GM21576 (cell line): ENCODE data around the gene COX7A1.
"Not testable (repeated sequence)": the region's sequence is repeated elsewhere in the genome, so short reads cannot be mapped to it uniquely, and the experiment has no call there.

ENCODE experiments used
- ATAC-seq: cut with Tn5 transposase; IDR thresholded peaks from one replicate; pipeline ENCODE4 v1.9.1; 2021; ENCODE audit warnings: mild to moderate bottlenecking, moderate library complexity; ENCODE audit not compliant: unreplicated experiment

Gene COX7A1

GRCh38 chr19:36152352-36153091 is at the start of gene COX7A1:
Gene COX7A1 (minus strand): TSS chr19:36152447. CDS start chr19:36152407, 40 bp downstream.
- no peak for ATAC-seq

DNA sequence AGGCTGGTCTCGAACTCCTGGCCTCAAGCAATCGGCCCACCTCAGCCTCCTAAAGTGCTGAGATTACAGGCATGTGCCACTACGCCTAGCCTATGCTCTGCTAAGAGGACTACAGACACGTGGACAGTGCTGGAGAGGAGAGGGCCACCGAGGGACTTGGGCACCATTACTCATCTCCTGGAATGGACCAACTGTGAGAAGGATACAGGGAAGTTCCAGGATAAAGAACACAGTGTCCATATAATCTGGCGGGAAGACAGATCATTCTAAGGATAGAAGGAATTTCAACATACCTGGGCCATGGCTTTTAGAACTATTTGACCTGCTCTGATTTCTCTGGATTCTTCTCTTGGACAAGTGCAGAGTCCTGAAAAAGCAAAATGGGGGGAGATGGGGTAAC is 49.4 kb upstream of the COX7A1 start:
- ATAC-seq, result no peak

DNA sequence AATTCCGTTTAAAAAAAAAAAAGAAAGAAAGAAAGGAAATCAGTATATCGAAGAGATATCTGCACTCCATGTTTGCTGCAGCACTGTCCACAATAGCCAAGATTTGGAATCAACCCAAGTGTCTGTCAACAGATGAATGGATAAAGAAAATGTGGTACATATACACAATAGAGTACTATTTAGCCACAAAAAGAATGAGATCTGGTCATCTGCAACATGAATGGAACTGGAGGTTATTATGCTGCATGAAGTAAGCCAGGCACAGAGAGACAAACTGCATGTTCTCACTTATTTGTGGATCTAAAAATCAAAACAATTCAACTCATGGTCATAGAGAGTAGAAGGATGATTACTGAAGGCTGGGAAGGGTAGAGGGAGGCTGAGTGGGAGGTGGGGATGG is 45.9 kb upstream of the COX7A1 start:
- ATAC-seq, result no peak

DNA sequence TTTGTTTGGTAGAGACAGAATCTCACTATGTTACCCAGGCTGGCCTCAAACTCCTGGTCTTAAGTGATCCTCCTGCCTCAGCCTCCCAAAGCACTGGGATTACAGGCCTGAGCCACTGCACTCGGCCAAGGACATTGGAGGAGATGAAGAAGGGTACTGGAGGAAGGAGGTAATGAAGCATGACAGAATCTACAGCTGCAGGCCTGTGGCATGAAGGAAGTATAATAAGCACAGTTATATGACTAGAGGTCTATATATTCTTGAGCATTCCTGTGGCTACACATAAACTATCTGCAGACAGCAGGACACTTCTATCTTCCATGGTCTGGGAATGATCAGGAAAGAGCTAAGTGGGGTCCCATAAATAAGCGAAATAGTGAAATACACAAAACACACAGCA is 44.0 kb upstream of the COX7A1 start:
- no peak for ATAC-seq

DNA sequence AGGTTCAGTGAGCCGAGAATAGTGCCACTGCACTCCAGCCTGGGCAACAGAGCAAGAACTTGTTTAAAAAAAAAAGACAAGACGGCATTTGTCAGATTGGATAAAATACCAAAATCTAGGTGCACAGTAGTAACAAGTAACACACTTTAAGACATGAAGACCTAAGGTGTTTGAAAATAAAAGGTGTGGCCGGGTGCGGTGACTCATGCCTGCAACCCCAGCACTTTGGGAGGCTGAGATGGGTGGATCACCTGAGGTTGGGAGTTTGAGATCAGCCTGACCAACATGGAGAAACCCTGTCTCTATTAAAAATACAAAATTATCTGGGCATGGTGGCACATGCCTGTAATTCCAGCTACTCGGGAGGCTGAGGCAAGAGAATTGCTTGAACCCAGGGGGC is 34.5 kb upstream of the COX7A1 start:
- ATAC-seq, result not testable (repeated sequence)

DNA sequence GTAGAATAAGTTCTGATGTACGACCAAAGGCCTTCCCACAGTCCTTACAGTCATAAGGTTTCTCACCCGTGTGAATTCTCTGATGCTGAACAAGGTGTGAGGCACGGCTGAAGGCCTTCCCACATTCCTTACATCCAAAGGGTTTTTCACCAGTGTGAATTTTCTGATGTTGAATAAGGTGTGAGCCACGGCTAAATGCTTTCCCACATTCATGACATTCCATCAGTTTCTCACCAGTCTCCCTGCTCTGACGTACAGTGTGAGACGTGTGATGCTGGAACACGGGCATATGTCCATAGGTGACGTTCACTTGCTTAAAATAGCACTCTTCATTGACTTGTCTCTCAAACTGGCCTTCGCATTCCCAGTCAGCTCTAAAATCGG is 31.0 kb upstream of the COX7A1 start:
- ATAC-seq, result no peak

DNA sequence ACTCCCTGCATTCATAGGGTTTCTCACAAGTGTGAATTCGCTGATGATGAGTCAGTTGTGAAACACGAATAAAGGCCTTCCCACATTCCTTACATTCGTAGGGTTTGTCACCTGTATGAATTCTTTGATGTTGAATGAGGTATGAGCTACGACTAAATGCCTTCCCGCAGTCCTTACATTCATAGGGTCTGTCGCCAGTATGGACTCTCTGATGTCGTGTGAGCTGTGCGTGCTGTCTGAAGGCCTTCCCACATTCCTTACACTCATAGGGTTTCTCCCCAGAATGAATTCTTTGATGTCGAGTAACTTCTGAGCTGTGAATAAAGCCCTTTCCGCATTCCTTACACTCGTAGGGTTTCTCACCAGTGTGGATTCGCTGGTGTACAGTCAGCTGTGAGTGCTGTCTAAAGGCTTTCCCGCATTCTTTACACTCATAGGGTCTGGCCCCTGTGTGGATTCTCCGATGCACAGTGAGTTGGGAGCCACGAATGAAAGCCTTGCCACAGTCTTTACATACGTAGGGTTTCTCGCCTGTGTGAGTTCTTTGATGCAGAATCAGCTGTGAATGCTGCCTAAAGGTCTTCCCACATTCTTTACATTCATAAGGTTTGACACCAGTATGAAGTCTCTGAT is 30.5 kb upstream of the COX7A1 start:
- ATAC-seq, result no peak

- ATAC-seq, result not testable (repeated sequence)
These were observed 26.8 kb upstream of the COX7A1 start for GRCh38 chr19:36179077-36179476.

DNA sequence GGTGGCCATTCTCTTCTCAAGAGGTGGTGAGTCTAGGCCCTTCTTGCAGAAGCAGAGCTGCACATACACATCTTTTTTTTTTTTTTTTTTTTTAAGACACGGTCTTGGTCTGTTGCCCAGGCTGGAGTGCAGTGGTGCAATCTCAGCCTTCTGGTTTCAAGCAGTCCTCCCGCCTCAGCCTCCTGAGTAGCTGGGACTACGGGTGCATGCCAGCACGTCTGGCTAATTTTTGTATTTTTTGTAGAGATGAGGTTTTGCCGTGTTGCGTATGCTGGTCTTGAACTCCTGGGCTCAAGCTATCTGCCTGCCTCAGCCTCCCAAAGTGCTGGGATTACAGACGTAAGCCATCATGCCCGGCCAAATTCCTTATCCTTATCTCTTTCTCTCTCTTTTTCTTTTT is 21.6 kb upstream of the COX7A1 start:
- ATAC-seq, result not testable (repeated sequence)

DNA sequence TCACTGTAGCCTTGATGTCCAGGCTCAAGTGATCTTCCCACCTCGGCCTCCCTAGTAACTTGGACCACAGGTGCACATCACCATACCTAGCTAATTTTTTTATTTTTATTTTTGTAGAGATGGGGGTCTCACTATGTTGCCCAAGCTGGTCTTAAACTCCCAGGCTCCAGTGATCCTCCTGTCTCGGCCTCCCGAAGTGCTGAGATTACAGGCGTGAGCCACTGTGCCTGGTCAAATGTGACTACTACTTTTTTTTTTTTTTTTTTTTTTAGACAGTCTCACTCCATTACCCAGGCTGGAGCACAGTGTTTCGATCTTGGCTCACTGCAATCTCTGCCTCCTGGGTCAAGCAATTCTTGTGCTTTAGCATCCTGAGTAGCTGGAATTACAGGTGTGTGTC is 20.6 kb upstream of the COX7A1 start:
- ATAC-seq, result no peak

DNA sequence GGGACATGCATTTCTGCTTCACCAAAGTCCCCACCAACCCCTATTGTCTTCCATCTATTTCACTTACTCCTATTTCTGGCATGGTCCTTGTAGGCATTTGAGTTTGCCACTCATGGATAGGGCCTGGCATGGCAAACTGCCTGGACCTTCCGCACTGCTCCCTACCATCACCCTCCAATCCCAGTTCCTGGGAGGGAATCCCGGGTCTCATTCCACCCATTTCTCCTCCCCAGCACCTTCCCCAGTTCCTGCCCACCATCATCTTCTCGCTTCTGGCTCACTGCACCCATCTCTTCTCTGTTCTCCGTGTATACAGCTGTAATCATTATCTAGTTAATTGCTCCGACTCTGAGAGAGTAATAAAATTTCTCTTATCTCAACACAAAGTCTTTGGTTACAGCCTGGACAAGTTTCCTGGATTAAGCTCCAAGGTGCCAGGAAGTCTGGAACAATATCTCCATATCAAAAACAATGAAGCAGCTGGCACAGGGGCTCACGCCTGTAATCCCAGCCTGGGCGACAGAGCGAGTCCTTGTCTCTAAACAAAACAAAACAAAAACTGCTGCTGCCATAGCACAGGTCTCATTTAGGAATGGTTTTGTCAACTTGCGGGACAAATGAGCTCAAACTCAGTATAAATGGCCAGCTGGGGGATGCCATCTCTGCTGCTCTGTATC is 17.0 kb upstream of the COX7A1 start:
- no peak for ATAC-seq

GRCh38 chr19:36163813-36164212 is 11.6 kb upstream of the COX7A1 start:
- no peak for ATAC-seq

DNA sequence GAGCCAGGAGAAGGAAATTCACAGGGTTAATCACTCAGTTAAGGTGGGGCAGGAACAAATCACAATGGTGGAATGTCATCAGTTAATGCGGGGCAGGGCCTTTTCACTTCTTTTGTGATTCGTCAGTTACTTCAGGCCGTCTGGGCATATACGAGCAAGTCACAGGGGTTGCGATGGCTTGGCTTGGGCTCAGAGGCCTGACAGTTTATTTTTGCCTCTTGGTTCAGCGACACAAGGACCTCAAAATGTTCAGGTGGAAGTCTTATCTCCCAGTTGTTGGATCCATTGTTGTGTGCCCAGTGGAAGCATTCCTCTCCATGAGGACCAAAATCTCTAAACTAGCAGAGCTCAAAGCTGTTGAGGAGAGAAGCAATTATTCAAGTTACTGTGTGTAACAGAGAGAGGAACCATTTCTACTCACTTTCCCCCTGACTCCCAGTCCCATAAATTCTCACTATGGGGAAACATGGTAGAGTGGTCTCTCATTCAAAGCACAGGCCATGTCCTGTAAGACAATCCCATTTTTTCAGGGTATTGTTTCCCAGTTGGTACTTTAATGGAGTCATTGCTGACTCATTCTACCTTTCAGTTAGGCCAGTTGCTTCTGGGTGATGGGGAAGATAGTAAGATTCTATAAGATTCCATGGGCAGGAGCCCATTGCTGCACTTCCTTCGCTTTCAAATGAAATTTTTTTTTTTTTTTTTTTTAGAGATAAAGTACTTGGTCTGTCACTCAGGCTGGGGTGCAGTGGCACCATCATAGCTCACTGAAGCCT is 8.8 kb upstream of the COX7A1 start:
- ATAC-seq, result no peak

- ATAC-seq, result no peak
These were observed 879 bp upstream of the COX7A1 start for GRCh38 chr19:36153126-36153525.

DNA sequence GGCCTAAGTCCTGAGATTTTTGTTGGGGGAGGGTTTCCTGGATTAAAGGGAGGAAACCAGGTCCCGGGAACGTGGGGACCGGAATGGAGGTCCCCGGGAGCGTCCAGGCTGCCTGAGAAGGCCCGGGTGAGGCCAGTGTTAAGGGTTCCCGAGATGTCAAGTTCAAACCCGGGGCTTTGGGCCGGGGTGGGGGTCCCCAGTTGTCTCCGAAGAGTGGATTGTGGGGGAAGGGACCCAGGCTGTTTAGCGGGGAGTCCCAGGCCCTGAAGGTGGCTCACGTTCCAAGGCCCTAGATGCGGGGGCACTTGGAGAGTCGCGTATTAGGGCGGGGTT is 262 bp downstream of the COX7A1 start:
- no peak for ATAC-seq

DNA sequence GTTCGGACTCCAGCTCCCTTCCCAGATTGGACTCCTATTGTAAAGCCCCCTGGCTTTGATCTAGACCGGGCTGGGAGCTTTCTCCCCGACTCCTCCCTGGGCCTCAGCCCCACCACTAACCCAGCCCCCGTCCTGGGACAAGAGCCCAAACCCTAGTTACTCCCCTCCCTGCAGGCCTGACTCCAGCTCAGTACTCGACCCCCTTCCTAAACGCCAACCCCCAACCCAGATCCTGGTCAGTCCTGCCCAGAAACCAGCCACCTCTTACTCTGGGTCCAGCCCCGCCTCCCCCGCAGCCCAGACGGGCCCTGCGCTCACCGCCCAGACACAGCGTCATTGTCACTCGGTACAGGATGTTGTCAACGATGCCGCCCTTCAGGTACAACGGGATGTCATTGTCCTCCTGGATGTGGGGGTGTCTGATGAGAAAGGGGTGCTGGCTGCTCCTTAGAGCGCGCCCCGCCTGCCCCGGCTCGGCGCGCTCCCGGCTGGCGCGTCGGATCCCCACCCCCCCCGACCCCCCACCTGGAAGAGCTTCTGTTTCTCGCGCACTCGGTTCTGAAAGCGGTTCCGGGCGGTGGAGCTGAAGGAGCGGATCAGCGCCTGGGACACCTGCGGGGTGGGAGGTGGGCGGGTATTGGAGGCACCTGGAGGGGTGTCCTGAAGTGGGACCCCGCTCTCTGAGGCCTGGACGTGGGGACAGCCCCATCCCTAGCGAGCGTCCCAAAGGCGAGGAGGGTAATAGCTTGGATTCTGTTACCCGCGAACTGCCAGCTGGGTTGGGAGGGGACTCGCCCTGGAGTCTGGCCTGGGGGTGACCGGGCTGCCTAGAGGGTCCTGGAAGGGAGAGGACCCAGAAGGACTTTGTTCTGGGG is 866 bp downstream of the COX7A1 start:
- no peak for ATAC-seq

DNA sequence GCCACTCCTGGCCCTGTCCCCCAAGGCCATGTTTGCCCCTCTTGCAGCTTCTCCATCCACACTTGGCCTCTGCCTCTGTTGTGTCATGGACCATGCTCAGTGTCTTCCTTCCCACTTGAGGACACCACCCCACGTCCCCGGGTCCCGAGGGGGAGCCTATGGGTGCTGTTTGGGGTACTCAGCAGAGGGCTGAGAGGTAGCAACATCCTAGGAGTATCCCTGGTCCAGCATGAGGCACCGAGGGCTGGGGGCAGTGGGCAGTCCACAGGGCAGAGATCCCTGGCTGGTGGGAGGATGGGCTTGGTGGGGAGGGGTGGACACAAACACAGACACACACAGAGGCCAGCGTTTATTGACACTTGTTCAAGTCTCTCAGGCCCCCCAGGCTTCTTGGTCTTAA is 1.7 kb downstream of the COX7A1 start:
- ATAC-seq, result no peak

- ATAC-seq, result no peak
These were observed 2.4 kb downstream of the COX7A1 start for GRCh38 chr19:36149673-36150406.

GRCh38 chr19:36144624-36145023 is 7.6 kb downstream of the COX7A1 start:
- no peak for ATAC-seq

DNA sequence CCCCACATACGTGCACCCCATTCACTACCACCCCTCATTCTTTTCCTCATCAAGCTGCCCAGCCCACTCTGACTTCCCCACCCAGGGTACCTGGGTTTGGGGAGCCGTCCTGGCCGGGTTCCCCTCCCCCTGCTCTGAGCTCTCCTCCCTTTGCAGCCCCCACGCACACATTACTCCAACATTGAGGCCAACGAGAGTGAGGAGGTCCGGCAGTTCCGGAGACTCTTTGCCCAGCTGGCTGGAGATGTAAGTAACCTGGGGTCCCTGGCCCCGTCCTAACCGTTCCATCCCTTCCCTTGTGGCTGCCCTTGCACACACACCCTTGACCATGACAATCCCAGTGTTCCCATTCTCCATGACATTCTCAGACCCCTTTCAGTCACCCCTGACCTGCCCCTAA is 9.8 kb downstream of the COX7A1 start:
- ATAC-seq, result no peak
